BLaER1 treated with 17β-estradiol and CSF1 and Interleukin-3, amounts not matched to agents 10 nM and 100 nM (cell line): ENCODE measurements around the gene LRRC47.

Source experiments
- H3K27ac ChIP-seq, 11 experiments: shearing (Covaris generic); formaldehyde crosslinking; 2 replicates each; pipeline ENCODE4 v1.8.1; 2022
- H3K27me3 ChIP-seq, 11 experiments: shearing (Covaris generic); formaldehyde crosslinking; 2 replicates each; pipeline ENCODE4 v1.8.1; 2022
- H3K36me3 ChIP-seq, 11 experiments: shearing (Covaris generic); formaldehyde crosslinking; 2 replicates each; pipeline ENCODE4 v1.8.1; 2022
- H3K4me1 ChIP-seq, 10 experiments: shearing (Covaris generic); formaldehyde crosslinking; 2 replicates each; pipeline ENCODE4 v1.8.1; 2022
- H3K4me2 ChIP-seq, 11 experiments: shearing (Covaris generic); formaldehyde crosslinking; 2 replicates each; pipeline ENCODE4 v1.8.1; 2022
- H3K4me3 ChIP-seq, 10 experiments: shearing (Covaris generic); formaldehyde crosslinking; 2 replicates each; pipeline ENCODE4 v1.8.1; 2022
- H3K9ac ChIP-seq, 11 experiments: shearing (Covaris generic); formaldehyde crosslinking; 2 replicates each; pipeline ENCODE4 v1.8.1; 2022
- H3K9me3 ChIP-seq, 11 experiments: shearing (Covaris generic); formaldehyde crosslinking; replicated peaks in 1 of 11; 2 replicates each; pipeline ENCODE4 v1.8.1; 2022
- H4K20me1 ChIP-seq, 11 experiments: shearing (Covaris generic); formaldehyde crosslinking; 2 replicates each; pipeline ENCODE4 v1.8.1; 2022
- Cebpa-rat ChIP-seq, 11 experiments: shearing (Covaris generic); IDR thresholded peaks; 2 replicates each; pipeline ENCODE4 v1.8.1; 2022

The LRRC47 gene

DNA sequence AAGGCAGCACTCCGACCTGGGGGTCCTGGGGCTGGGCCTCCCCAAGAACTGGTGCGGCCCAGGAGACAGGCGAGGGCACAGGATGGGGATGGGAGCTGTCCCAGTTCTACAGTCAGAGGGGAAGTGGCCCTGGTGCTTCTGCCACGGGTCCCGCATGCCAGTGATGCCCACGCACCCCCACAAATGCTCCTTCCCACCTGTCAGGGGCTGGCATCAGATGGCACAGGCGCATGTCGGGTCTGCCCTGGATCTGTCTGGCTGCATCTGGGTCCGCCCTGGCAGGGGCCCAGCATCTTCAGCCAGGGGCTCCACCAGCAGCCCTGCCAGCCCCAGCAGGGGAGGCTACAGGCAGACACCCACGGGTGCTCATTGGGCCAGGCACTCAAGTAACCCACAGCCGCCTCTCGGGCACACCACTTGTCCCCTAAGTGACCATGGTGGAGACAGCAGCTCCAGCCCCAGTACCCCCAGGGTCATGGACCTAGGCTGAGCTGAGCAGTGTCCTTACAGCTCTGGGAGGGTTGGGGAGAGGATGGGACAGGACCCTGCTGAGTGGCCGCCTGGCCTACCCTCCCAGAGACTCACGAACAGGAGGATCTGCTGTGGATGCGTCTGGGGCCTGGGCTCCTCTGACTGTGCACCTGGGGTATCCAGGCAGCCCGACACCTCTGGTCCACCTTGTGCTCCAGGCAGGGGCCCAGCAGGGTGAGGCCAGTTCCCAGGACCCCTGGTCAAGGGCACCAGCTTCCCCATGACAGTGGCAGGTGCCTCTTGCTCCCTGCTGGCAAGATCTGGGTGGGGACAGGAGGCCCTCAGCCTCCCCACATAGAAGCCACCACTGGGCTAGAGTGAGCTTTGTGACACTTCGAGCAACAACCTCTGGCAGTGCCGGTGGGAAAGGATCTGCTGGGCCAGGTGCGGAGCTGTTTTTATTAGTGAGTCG, 18.4 kb downstream of the LRRC47 start:
- H3K27me3 ChIP-seq: peaks cover 0 to 2% (median 0%) of the 10 kb centered on the region in 11 experiments; a peak in 3 of 22 replicates
- H4K20me1 ChIP-seq: peaks cover 40 to 97% (median 85%) of the 10 kb centered on the region in 11 experiments; a peak in 21 of 22 replicates
- peaks cover 50 to 70% (median 63%) of the 10 kb centered on the region in 10 experiments for H3K4me1 ChIP-seq
- H3K4me3 ChIP-seq: no peak overlapping the region
- no peaks in the 10 kb centered on the region for H3K9me3 ChIP-seq
- TF ChIP-seq Cebpa-rat (IDR thresholded peaks at IDR 0.05): no peak
- peak overlapping the region in 3 of 11 experiments; percentile 38 to 59 (median 51); a peak in 3 of 22 replicates for H3K9ac ChIP-seq
- H3K27ac ChIP-seq: no peak overlapping the region
- peaks cover 41 to 52% (median 48%) of the 10 kb centered on the region in 11 experiments for H3K36me3 ChIP-seq
- peak overlapping the region in 9 of 11 experiments; percentile 84 to 97 (median 95); a peak in 19 of 22 replicates for H3K4me2 ChIP-seq

DNA sequence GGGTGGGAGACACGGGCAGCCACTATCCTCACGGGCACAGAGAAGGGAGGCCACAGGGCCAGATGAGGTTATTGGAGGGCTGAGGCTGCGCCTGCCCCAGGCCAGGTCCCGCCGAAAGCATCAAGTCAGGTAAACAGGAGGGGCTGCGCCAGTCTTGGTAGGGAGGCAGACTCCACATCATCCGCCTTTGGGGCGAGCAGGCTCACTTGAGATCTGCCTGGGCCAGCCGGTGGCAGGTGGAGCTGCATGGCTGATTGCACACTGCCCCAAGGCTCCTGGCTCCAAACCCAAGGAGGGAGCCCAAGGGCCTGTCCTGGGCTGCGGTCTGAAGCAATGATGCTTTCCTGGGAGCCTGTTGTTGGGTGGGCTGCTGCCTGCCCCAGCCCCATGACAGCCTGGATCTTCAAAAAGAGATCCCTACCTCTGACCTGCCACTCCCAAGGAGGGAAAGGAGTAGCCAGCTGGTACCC, 19.2 kb downstream of the LRRC47 start:
- Histone ChIP-seq H3K4me2 (peak overlapping the region; percentile 84 to 98 (median 95); a peak in 20 of 22 replicates), H3K9me3 (no peaks in the 10 kb centered on the region), H3K27me3 (peaks cover 0 to 5% (median 0%) of the 10 kb centered on the region in 11 experiments; a peak in 3 of 22 replicates), H3K27ac (no peak overlapping the region), H3K36me3 (peaks cover 33 to 44% (median 40%) of the 10 kb centered on the region in 11 experiments), H3K4me1 (peaks cover 52 to 67% (median 63%) of the 10 kb centered on the region in 10 experiments), H3K4me3 (no peak overlapping the region), H4K20me1 (peaks cover 40 to 92% (median 77%) of the 10 kb centered on the region in 11 experiments; a peak in 21 of 22 replicates), H3K9ac (peak overlapping the region in 4 of 11 experiments; percentile 24 to 59 (median 44); a peak in 4 of 22 replicates)
- no peak for TF ChIP-seq Cebpa-rat (IDR thresholded peaks at IDR 0.05)

DNA sequence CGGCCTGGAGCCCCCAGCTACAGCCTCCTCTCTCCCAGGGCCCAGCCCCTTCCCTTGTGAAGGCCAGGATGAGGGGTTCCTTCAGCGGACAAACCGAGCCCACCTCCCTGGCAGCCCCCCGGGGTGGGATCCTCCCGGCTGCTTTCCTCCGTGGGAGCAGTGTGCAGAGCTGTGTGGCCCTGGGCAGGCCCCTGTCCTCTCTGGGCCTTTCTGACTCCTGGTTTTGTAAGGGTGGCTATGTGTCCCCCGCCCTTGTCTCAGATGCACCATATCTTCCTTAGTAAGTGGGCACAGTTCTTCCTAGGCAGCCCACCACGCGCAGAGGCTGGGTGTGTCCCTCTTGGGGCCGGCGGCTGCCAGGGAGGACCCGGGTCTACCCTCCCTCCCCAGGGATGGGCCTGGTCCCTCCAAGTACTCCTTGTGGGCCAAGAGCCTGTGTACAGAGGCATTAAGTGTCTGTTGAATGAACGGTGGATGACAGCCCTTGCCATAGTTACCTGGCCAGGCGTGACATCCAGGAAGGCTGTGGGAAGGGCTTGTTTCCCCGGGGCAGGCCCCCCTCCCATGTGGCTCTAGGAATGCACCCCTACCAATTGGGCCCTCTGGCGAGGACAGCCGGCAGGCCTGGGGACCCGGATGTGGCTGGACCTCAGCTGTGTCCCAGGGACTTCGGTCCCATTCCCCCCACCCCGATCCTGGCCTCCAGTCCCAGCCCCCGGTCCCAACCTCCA, 19.9 kb downstream of the LRRC47 start:
- Histone ChIP-seq H3K4me1 (peaks cover 59 to 71% (median 71%) of the 10 kb centered on the region in 10 experiments), H3K4me2 (peak overlapping the region; percentile 84 to 98 (median 95)), H3K36me3 (peaks cover 26 to 37% (median 33%) of the 10 kb centered on the region in 11 experiments), H3K27ac (peak overlapping the region in 1 of 11 experiments; percentile 20; a peak in 1 of 22 replicates), H3K9me3 (no peaks in the 10 kb centered on the region), H3K27me3 (peaks cover 0 to 5% (median 0%) of the 10 kb centered on the region in 11 experiments; a peak in 3 of 22 replicates), H4K20me1 (peaks cover 40 to 84% (median 70%) of the 10 kb centered on the region in 11 experiments; a peak in 21 of 22 replicates), H3K9ac (peak overlapping the region in 8 of 11 experiments; percentile 5 to 59 (median 38); a peak in 10 of 22 replicates), H3K4me3 (no peak overlapping the region; a peak in 1 of 20 replicates)
- TF ChIP-seq Cebpa-rat (IDR thresholded peaks at IDR 0.05): no peak

DNA sequence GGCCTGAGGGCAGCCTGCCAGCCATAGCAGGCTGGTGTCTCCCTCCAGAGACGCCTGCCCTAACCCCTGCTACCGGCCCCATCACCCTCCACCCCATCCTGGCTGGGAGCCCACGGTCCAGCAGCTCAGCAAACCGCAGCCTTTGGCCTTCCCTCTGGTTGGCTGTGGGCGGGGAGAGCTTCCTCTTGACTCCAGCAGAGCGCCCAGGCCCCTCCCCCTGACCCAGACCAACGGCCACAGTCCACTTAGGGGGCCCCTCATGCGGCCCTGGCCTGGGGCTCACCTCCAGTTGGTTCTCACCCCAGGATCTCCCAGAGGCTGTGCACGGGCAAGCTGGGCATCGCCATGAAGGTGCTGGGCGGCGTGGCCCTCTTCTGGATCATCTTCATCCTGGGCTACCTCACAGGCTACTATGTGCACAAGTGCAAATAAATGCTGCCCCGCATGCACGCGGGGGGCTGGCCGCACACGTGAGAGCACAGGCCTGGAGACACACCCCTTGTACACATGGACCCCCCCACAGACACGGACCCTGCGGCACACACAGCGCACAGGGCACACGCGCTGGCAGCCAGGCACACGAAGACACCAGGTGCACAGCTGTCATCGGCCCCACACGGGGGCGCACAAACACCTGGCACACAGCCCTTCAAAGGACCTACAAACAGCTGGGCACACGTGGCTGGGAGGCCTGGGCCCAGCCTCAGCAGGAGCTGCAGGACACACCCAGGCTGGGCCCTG, 20.6 kb downstream of the LRRC47 start:
- Histone ChIP-seq H3K9me3 (no peaks in the 10 kb centered on the region), H3K4me2 (peak overlapping the region; percentile 84 to 98 (median 95)), H4K20me1 (peaks cover 40 to 77% (median 67%) of the 10 kb centered on the region in 11 experiments; a peak in 21 of 22 replicates), H3K36me3 (peaks cover 19 to 30% (median 26%) of the 10 kb centered on the region in 11 experiments), H3K27ac (peak overlapping the region in 2 of 11 experiments; percentile 11 to 20; a peak in 3 of 22 replicates), H3K4me3 (peak overlapping the region in 6 of 10 experiments; percentile 16 to 51 (median 25); a peak in 8 of 20 replicates), H3K27me3 (peaks cover 0 to 5% (median 0%) of the 10 kb centered on the region in 11 experiments; a peak in 3 of 22 replicates), H3K9ac (peak overlapping the region in 9 of 11 experiments; percentile 5 to 62 (median 38); a peak in 9 of 22 replicates), H3K4me1 (peaks cover 66 to 79% (median 78%) of the 10 kb centered on the region in 10 experiments)
- TF ChIP-seq Cebpa-rat (IDR thresholded peaks at IDR 0.05): no peak

DNA sequence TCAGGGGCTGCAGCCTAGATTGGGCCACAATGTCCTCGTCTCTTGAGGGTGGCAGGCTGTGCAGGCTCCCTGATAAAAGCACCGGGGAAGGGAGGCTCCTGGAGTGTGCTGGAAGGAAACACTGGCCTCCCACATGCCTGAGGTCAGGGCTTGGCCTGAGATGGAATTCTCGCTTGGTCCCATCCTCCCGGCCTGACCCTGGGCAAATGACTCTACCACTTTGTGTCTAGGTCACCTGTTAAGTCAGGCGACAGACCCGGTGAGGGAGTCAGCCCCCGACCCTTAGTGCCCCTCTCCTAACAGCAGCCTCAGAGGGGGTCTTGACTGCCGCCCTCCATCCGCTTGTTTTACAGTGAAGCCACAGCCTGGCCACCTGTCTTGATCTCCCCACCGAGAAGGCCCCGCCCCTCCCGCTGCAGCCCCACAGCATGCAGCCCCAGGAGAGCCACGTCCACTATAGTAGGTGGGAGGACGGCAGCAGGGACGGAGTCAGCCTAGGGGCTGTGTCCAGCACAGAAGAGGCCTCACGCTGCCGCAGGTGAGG, 21.3 kb downstream of the LRRC47 start:
- H3K36me3 ChIP-seq: peaks cover 12 to 23% (median 19%) of the 10 kb centered on the region in 11 experiments
- peaks cover 39 to 71% (median 64%) of the 10 kb centered on the region in 11 experiments; a peak in 21 of 22 replicates for H4K20me1 ChIP-seq
- H3K27ac ChIP-seq: peak overlapping the region in 2 of 11 experiments; percentile 11 to 16; a peak in 3 of 22 replicates
- peaks cover 73 to 85% (median 84%) of the 10 kb centered on the region in 10 experiments for H3K4me1 ChIP-seq
- peak overlapping the region; percentile 84 to 98 (median 95) for H3K4me2 ChIP-seq
- peak overlapping the region in 6 of 10 experiments; percentile 16 to 51 (median 25); a peak in 8 of 20 replicates for H3K4me3 ChIP-seq
- peak overlapping the region in 5 of 11 experiments; percentile 5 to 62 (median 39); a peak in 7 of 22 replicates for H3K9ac ChIP-seq
- peaks cover 0 to 5% (median 0%) of the 10 kb centered on the region in 11 experiments; a peak in 3 of 22 replicates for H3K27me3 ChIP-seq
- no peak for TF ChIP-seq Cebpa-rat (IDR thresholded peaks at IDR 0.05)
- no peaks in the 10 kb centered on the region for H3K9me3 ChIP-seq

DNA sequence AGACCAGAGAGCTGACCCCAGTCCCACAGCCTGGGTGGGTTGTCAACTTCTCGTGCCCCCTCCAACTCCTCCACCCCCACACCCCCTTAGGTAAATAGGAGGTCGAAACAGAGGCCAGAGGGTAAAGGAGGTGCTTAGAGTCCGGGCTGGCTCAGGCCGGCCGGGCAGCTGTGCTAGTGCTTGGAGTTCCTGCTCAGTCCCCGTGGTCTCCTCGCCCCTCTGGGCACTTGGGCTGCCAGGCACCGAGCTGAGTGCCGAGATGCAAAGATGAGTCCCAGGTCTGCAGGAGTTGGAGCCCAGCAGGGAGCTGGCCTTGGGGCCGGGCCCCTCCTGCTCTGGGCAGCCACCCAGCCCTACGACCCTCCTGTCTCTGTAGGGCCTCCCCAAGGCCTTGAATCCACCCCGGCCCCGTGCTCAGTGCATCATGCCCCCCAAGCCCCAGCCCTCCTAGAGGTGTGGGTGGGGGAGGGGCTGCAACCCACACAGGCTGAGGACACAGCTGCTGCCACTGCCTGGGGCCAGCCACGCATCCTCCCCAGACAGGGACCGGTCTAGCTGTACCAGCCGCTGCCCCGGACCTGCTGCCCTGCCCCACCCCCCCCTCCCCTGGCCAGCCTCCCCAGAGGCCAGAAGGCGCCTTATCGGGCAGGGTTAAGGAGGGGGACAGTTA, 21.9 kb downstream of the LRRC47 start:
- Histone ChIP-seq H3K4me1 (peaks cover 74 to 91% (median 90%) of the 10 kb centered on the region in 10 experiments), H3K9ac (peak overlapping the region in 3 of 11 experiments; percentile 18 to 62 (median 31); a peak in 3 of 22 replicates), H3K4me2 (peak overlapping the region; percentile 84 to 98 (median 95)), H3K36me3 (peaks cover 6 to 17% (median 13%) of the 10 kb centered on the region in 11 experiments), H3K9me3 (no peaks in the 10 kb centered on the region), H3K4me3 (no peak overlapping the region), H3K27ac (no peak overlapping the region), H4K20me1 (peaks cover 33 to 65% (median 58%) of the 10 kb centered on the region in 11 experiments; a peak in 21 of 22 replicates), H3K27me3 (peaks cover 0 to 5% (median 0%) of the 10 kb centered on the region in 11 experiments; a peak in 3 of 22 replicates)
- TF ChIP-seq Cebpa-rat (IDR thresholded peaks at IDR 0.05): no peak
